ENCODE measurements around the gene DHRS13.
"Not testable (repeated sequence)": the region's sequence is repeated elsewhere in the genome, so short reads cannot be mapped to it uniquely, and the experiment has no call there.

The DHRS13 gene

GRCh38 chr17:28937044-28937729 is 34.3 kb upstream of the DHRS13 start:
- peak; percentile 70 for DNase-seq (ENCODE audit: low read depth)
- no peak overlapping the region for H3K4me3 ChIP-seq (ENCODE audit: low read length)
- TF ChIP-seq CTCF (conservative IDR thresholded peaks at IDR 0.05; ENCODE audit: low read length): no peak

- DNase-seq (ENCODE audit: low read depth): no peak
- TF ChIP-seq CTCF (conservative IDR thresholded peaks at IDR 0.05; ENCODE audit: low read length): no peak
- no peak overlapping the region for H3K4me3 ChIP-seq (ENCODE audit: low read length)
Observed at GRCh38 chr17:28935744-28936460, 33.0 kb upstream of the DHRS13 start.

- H3K4me3 ChIP-seq (ENCODE audit: low read length); DNase-seq (ENCODE audit: low read depth): not testable (repeated sequence)
Observed at GRCh38 chr17:28934508-28934907, 31.6 kb upstream of the DHRS13 start.

GRCh38 chr17:28929787-28930186 is 26.9 kb upstream of the DHRS13 start:
- TF ChIP-seq CTCF (conservative IDR thresholded peaks at IDR 0.05; ENCODE audit: low read length): no peak
- DNase-seq (ENCODE audit: low read depth): no peak

GRCh38 chr17:28928061-28928460 is 25.2 kb upstream of the DHRS13 start:
- DNase-seq (ENCODE audit: low read depth): no peak
- no peak overlapping the region for H3K4me3 ChIP-seq (ENCODE audit: low read length)
- TF ChIP-seq CTCF (conservative IDR thresholded peaks at IDR 0.05; ENCODE audit: low read length): no peak

More at GRCh38 chr17:28929787-28930186, 26.9 kb upstream of the DHRS13 start:
- H3K4me3 ChIP-seq (ENCODE audit: low read length): no peak overlapping the region

- DNase-seq (ENCODE audit: low read depth): no peak
- H3K4me3 ChIP-seq (ENCODE audit: low read length): no peak overlapping the region
- TF ChIP-seq CTCF (conservative IDR thresholded peaks at IDR 0.05; ENCODE audit: low read length): no peak
Observed at GRCh38 chr17:28926786-28927185, 23.9 kb upstream of the DHRS13 start.

GRCh38 chr17:28926366-28926765 is 23.5 kb upstream of the DHRS13 start:
- TF ChIP-seq CTCF (conservative IDR thresholded peaks at IDR 0.05; ENCODE audit: low read length): no peak
- no peak overlapping the region for H3K4me3 ChIP-seq (ENCODE audit: low read length)
- no peak for DNase-seq (ENCODE audit: low read depth)
